ENCODE results near the gene PPP1R3G. TPM values are rescaled to one million over a fixed set of nuclear protein-coding genes. Genes with fewer than 3 reads are reported as not detected.

The PPP1R3G gene
- total RNA-seq, 2 donors from 2014 or later = 1.5 to 1.7 TPM

GRCh38 chr6:5053864-5054244 lies 31.3 kb upstream of the PPP1R3G start:
- Histone ChIP-seq H3K36me3 (no peaks in the 10 kb centered on the region), H3K9me3 (no peaks in the 10 kb centered on the region), H3K27me3 (replicated peaks; ENCODE audit: insufficient read depth) (no peaks in the 10 kb centered on the region), H3K4me3 (no peak overlapping the region), H3K4me1 (replicated peaks) (no peaks in the 10 kb centered on the region), H3K27ac (no peak overlapping the region)
- 36% methylated on average over 1 of the region's 1 CpG for WGBS
- TF ChIP-seq POLR2A (IDR thresholded peaks at IDR 0.05) (no peak), CTCF (IDR thresholded peaks at IDR 0.05) (no peak), POLR2AphosphoS5 (IDR thresholded peaks at IDR 0.05) (no peak)
- no peak for DNase-seq (ENCODE audit: low spot score)
- intact Hi-C loops (cut with DNase I) = no loop called here

- H3K4me1 ChIP-seq (replicated peaks) = no peaks in the 10 kb centered on the region
- H3K27me3 ChIP-seq (replicated peaks; ENCODE audit: insufficient read depth) = no peaks in the 10 kb centered on the region
- H3K4me3 ChIP-seq = no peak overlapping the region
- intact Hi-C loops (cut with DNase I) = no loop called here
- 77% methylated on average over 6 of the region's 6 CpGs for WGBS
- no peak overlapping the region for H3K27ac ChIP-seq
- no peak for DNase-seq (ENCODE audit: low spot score)
- H3K36me3 ChIP-seq = no peaks in the 10 kb centered on the region
- no peaks in the 10 kb centered on the region for H3K9me3 ChIP-seq
- TF ChIP-seq POLR2AphosphoS5 (IDR thresholded peaks at IDR 0.05) (no peak), POLR2A (IDR thresholded peaks at IDR 0.05) (no peak), CTCF (IDR thresholded peaks at IDR 0.05) (no peak)
These were observed 30.8 kb upstream of the PPP1R3G start for GRCh38 chr6:5054245-5054873.

GRCh38 chr6:5055118-5055517 lies 30.0 kb upstream of the PPP1R3G start:
- Histone ChIP-seq H3K27ac (no peak overlapping the region), H3K36me3 (no peaks in the 10 kb centered on the region), H3K4me1 (replicated peaks) (no peaks in the 10 kb centered on the region), H3K4me3 (no peak overlapping the region), H3K9me3 (no peaks in the 10 kb centered on the region), H3K27me3 (replicated peaks; ENCODE audit: insufficient read depth) (no peaks in the 10 kb centered on the region)
- TF ChIP-seq POLR2AphosphoS5 (IDR thresholded peaks at IDR 0.05) (no peak), CTCF (IDR thresholded peaks at IDR 0.05) (no peak), POLR2A (IDR thresholded peaks at IDR 0.05) (no peak)
- no peak for DNase-seq (ENCODE audit: low spot score)
- 95% methylated on average over 4 of the region's 4 CpGs for WGBS
- intact Hi-C loops (cut with DNase I) = no loop called here

- no peak overlapping the region for H3K4me3 ChIP-seq
- no peak for TF ChIP-seq POLR2A (IDR thresholded peaks at IDR 0.05)
- TF ChIP-seq POLR2AphosphoS5 (IDR thresholded peaks at IDR 0.05) = no peak
- no peak for TF ChIP-seq CTCF (IDR thresholded peaks at IDR 0.05)
- no peak for DNase-seq (ENCODE audit: low spot score)
- no peaks in the 10 kb centered on the region for H3K36me3 ChIP-seq
- H3K4me1 ChIP-seq (replicated peaks) = no peaks in the 10 kb centered on the region
- WGBS = 89% methylated on average over 8 of the region's 8 CpGs
- H3K27me3 ChIP-seq (replicated peaks; ENCODE audit: insufficient read depth) = no peaks in the 10 kb centered on the region
- no peak overlapping the region for H3K27ac ChIP-seq
- H3K9me3 ChIP-seq = no peaks in the 10 kb centered on the region
- intact Hi-C loops (cut with DNase I) = no loop called here
These were observed 26.9 kb upstream of the PPP1R3G start for GRCh38 chr6:5058254-5058653.
